Astrocyte (in vitro differentiated cells and primary cell): ENCODE data around the gene TSG101. TPM values are rescaled to one million over a fixed set of nuclear protein-coding genes. Genes with fewer than 3 reads are reported as not detected.

Experiments used
- DNase-seq: peaks from one replicate; pipeline ENCODE4 v3.0.0-alpha.2; 2010; ENCODE audit warnings: low read depth
- FAIRE-seq: peaks from 2 replicates; lab custom pipeline; 2011; peaks lifted over from hg19 to GRCh38; lab: Jason Lieb, UNC
- H2AFZ ChIP-seq: 2 replicates; pipeline ENCODE4 v1.6.0; 2012; ENCODE audit warnings: low read depth, low read length, inconsistent platforms
- H3K27ac ChIP-seq: 2 replicates; pipeline ENCODE4 v1.5.1; 2011; ENCODE audit warnings: low read depth, low read length, inconsistent platforms
- H3K27me3 ChIP-seq: 2 replicates; pipeline ENCODE4 v1.6.0; 2011; ENCODE audit warnings: low read length, inconsistent platforms; ENCODE audit not compliant: insufficient read depth
- H3K36me3 ChIP-seq: 2 replicates; pipeline ENCODE4 v1.5.1; 2011; ENCODE audit warnings: low read length, inconsistent platforms; ENCODE audit not compliant: insufficient read depth
- H3K4me1 ChIP-seq: 2 replicates; pipeline ENCODE4 v1.5.1; 2011; ENCODE audit warnings: low read length, inconsistent platforms; ENCODE audit not compliant: insufficient read depth
- H3K4me2 ChIP-seq: 2 replicates; pipeline ENCODE4 v1.6.0; 2012; ENCODE audit warnings: low read length, inconsistent platforms
- H3K4me3 ChIP-seq: 2 replicates; pipeline ENCODE4 v1.5.1; 2011; ENCODE audit warnings: low read depth, mild to moderate bottlenecking, low read length, inconsistent platforms; ENCODE audit not compliant: insufficient read depth
- H3K79me2 ChIP-seq: 2 replicates; pipeline ENCODE4 v1.6.0; 2012; ENCODE audit warnings: mild to moderate bottlenecking, low read length, inconsistent platforms; ENCODE audit not compliant: insufficient read depth
- H3K9ac ChIP-seq: 2 replicates; pipeline ENCODE4 v1.6.0; 2012; ENCODE audit warnings: mild to moderate bottlenecking, low read length, inconsistent platforms
- H3K9me3 ChIP-seq: 2 replicates; pipeline ENCODE4 v1.5.1; 2012; ENCODE audit warnings: low read depth, mild to moderate bottlenecking, low read length, inconsistent platforms; ENCODE audit not compliant: insufficient read depth
- H4K20me1 ChIP-seq: 2 replicates; pipeline ENCODE4 v1.6.0; 2012; ENCODE audit warnings: low read length, inconsistent platforms; ENCODE audit not compliant: insufficient read depth
- H3K27ac Mint-ChIP-seq: one replicate; pipeline ENCODE4 v1.8.0; 2021; ENCODE audit warnings: mild to moderate bottlenecking, mixed read lengths; ENCODE audit not compliant: unreplicated experiment
- H3K27me3 Mint-ChIP-seq: one replicate; pipeline ENCODE4 v1.8.0; 2021; ENCODE audit warnings: low read depth, mixed read lengths; ENCODE audit not compliant: unreplicated experiment
- H3K36me3 Mint-ChIP-seq: one replicate; pipeline ENCODE4 v1.8.0; 2021; ENCODE audit warnings: low read depth, mixed read lengths; ENCODE audit not compliant: unreplicated experiment
- H3K4me1 Mint-ChIP-seq: one replicate; pipeline ENCODE4 v1.8.0; 2021; ENCODE audit warnings: low read depth, mixed read lengths; ENCODE audit not compliant: unreplicated experiment
- H3K4me3 Mint-ChIP-seq: one replicate; pipeline ENCODE4 v1.8.0; 2021; ENCODE audit warnings: mild to moderate bottlenecking, moderate library complexity, mixed read lengths; ENCODE audit not compliant: unreplicated experiment
- H3K9me3 Mint-ChIP-seq: one replicate; pipeline ENCODE4 v1.8.0; 2021; ENCODE audit warnings: mild to moderate bottlenecking, mixed read lengths; ENCODE audit not compliant: unreplicated experiment
- CTCF ChIP-seq: IDR thresholded peaks from 2 replicates; pipeline ENCODE4 v1.5.1; 2011; ENCODE audit warnings: low read depth, mild to moderate bottlenecking, inconsistent platforms, low read length, moderate library complexity; ENCODE audit not compliant: insufficient read depth
- EZH2 ChIP-seq: IDR thresholded peaks from 2 replicates; pipeline ENCODE4 v1.6.1; 2012; ENCODE audit warnings: mild to moderate bottlenecking, low read length, inconsistent platforms; ENCODE audit not compliant: insufficient read depth
- total RNA-seq: library from RNA; stranded (reverse); gene quantifications from 2 replicates; pipeline ENCODE4 v1.2.1, GENCODE V29; 2021

Gene TSG101
- total RNA-seq, 1 donor from 2014 or later, result 53.1 TPM

GRCh38 chr11:18566406-18566805 lies 39.7 kb upstream of the TSG101 start:
- Mint-ChIP-seq H3K27me3 (no peaks in the 10 kb centered on the region), H3K4me3 (no peak overlapping the region), H3K36me3 (peaks cover 3% of the 10 kb centered on the region), H3K9me3 (no peaks in the 10 kb centered on the region), H3K4me1 (no peaks in the 10 kb centered on the region), H3K27ac (no peak overlapping the region)
- no peaks in the 10 kb centered on the region for H4K20me1 ChIP-seq
- no peak overlapping the region for H3K27ac ChIP-seq
- H3K4me2 ChIP-seq, result no peak overlapping the region
- no peak overlapping the region for H3K4me3 ChIP-seq
- no peak overlapping the region for H2AFZ ChIP-seq
- no peak overlapping the region for H3K9ac ChIP-seq
- no peaks in the 10 kb centered on the region for H3K9me3 ChIP-seq
- TF ChIP-seq EZH2 (no peak), CTCF (no peak)
- no peaks in the 10 kb centered on the region for H3K27me3 ChIP-seq
- peaks cover 11% of the 10 kb centered on the region for H3K36me3 ChIP-seq
- no peak for DNase-seq
- no peaks in the 10 kb centered on the region for H3K4me1 ChIP-seq
- FAIRE-seq, result no peak
- H3K79me2 ChIP-seq, result no peaks in the 10 kb centered on the region

DNA sequence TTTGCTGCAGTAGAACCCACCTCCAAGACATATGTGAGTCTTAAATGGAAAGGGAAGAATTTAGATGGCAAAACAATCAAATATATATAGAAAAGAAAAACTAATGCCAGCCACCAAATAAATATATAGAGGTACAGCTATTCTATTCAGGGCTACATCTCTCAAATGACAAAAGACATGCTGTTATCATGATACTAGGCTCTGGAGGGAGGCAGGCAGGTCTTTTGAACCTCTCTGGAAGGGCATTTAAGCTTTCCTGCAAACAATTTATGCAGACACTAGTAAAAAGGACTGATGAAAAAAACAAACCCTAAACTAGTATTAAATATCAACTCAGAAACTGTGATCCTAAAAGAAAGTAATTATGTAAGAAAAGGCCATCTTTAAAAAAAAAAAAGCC lies 37.4 kb upstream of the TSG101 start:
- H3K4me2 ChIP-seq, result no peak overlapping the region
- DNase-seq (no peak), FAIRE-seq (no peak)
- no peaks in the 10 kb centered on the region for H3K9me3 ChIP-seq
- Mint-ChIP-seq H3K27me3 (no peaks in the 10 kb centered on the region), H3K4me3 (no peak overlapping the region), H3K9me3 (no peaks in the 10 kb centered on the region), H3K36me3 (no peaks in the 10 kb centered on the region), H3K4me1 (no peaks in the 10 kb centered on the region), H3K27ac (no peak overlapping the region)
- H3K79me2 ChIP-seq, result no peaks in the 10 kb centered on the region
- peaks cover 6% of the 10 kb centered on the region for H3K36me3 ChIP-seq
- H4K20me1 ChIP-seq, result no peaks in the 10 kb centered on the region
- no peak overlapping the region for H3K9ac ChIP-seq
- H3K27me3 ChIP-seq, result no peaks in the 10 kb centered on the region
- no peak overlapping the region for H3K4me3 ChIP-seq
- H2AFZ ChIP-seq, result no peak overlapping the region
- H3K4me1 ChIP-seq, result no peaks in the 10 kb centered on the region
- no peak for TF ChIP-seq CTCF
- TF ChIP-seq EZH2, result no peak
- H3K27ac ChIP-seq, result no peak overlapping the region

DNA sequence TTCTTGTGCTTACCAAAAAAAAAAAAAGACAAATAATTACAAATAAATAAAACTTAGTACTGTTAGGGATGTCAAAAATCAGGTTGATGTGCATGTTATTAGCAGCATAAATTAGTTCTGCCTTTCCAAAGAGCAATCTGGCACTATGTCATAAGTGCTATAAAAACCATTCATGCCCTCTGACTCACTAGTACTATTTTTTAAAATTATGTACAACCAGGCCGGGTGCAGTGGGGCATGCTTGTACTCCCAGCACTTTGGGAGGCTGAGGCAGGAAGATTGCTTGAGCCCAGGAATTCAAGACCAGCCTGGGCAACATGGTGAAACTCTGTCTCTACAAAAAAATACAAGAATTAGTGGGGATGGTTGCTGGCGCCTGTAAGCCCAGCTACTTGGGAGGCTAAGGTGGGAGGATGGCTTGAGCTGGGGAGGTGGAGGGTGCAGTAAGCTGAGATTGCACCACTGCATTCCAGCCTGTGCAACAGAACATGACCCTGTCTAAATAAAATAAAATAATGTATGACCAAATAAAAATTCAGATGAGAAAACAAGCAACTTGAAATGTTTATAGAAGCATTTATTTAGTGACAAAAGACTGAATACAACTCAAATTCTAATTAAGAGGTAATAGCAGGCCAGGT lies 36.5 kb upstream of the TSG101 start:
- H3K27ac ChIP-seq, result no peak overlapping the region
- no peak overlapping the region for H3K4me2 ChIP-seq
- DNase-seq (no peak), FAIRE-seq (no peak)
- H3K27ac Mint-ChIP-seq, result no peak overlapping the region
- H3K27me3 ChIP-seq, result no peaks in the 10 kb centered on the region
- H2AFZ ChIP-seq, result no peak overlapping the region
- H3K4me1 Mint-ChIP-seq, result no peaks in the 10 kb centered on the region
- no peaks in the 10 kb centered on the region for H3K4me1 ChIP-seq
- H4K20me1 ChIP-seq, result no peaks in the 10 kb centered on the region
- no peaks in the 10 kb centered on the region for H3K27me3 Mint-ChIP-seq
- no peaks in the 10 kb centered on the region for H3K9me3 Mint-ChIP-seq
- no peak overlapping the region for H3K9ac ChIP-seq
- TF ChIP-seq CTCF (no peak), EZH2 (no peak)
- H3K4me3 Mint-ChIP-seq, result no peak overlapping the region
- H3K36me3 ChIP-seq, result peaks cover 7% of the 10 kb centered on the region
- H3K36me3 Mint-ChIP-seq, result no peaks in the 10 kb centered on the region
- no peaks in the 10 kb centered on the region for H3K9me3 ChIP-seq
- H3K79me2 ChIP-seq, result no peaks in the 10 kb centered on the region
- no peak overlapping the region for H3K4me3 ChIP-seq
